HG03439 (cell line): Measurements from ENCODE around the gene GPC3.
"Not testable (repeated sequence)": the region's sequence is repeated elsewhere in the genome, so short reads cannot be mapped to it uniquely, and the experiment has no call there.

Experiments
- ATAC-seq: cut with Tn5 transposase; IDR thresholded peaks from one replicate; pipeline ENCODE4 v1.9.1; 2021; ENCODE audit warnings: mild to moderate bottlenecking, moderate library complexity; ENCODE audit not compliant: unreplicated experiment

GPC3 gene

GRCh38 chrX:133633162-133633561 lies 352.2 kb downstream of the GPC3 start:
- no peak for ATAC-seq

- no peak for ATAC-seq
Observed at GRCh38 chrX:133630362-133630761, 355.0 kb downstream of the GPC3 start.

- no peak for ATAC-seq
Observed at GRCh38 chrX:133627673-133628072, 357.7 kb downstream of the GPC3 start.

- ATAC-seq, result not testable (repeated sequence)
Observed at GRCh38 chrX:133621384-133621783, 364.0 kb downstream of the GPC3 start.

- ATAC-seq, result no peak
Observed at GRCh38 chrX:133611676-133612075, 373.7 kb downstream of the GPC3 start.

GRCh38 chrX:133610056-133610455 lies 375.3 kb downstream of the GPC3 start:
- no peak for ATAC-seq

- ATAC-seq, result no peak
Observed at GRCh38 chrX:133609166-133609565, 376.2 kb downstream of the GPC3 start.

GRCh38 chrX:133608406-133608805 lies 377.0 kb downstream of the GPC3 start:
- ATAC-seq, result no peak

GRCh38 chrX:133607419-133608348 lies 377.7 kb downstream of the GPC3 start:
- no peak for ATAC-seq

GRCh38 chrX:133606990-133607389 lies 378.4 kb downstream of the GPC3 start:
- no peak for ATAC-seq

- ATAC-seq, result no peak
Observed at GRCh38 chrX:133604801-133605200, 380.6 kb downstream of the GPC3 start.

- no peak for ATAC-seq
Observed at GRCh38 chrX:133602881-133603280, 382.5 kb downstream of the GPC3 start.

GRCh38 chrX:133601116-133601515 lies 384.3 kb downstream of the GPC3 start:
- no peak for ATAC-seq

GRCh38 chrX:133600536-133600935 lies 384.9 kb downstream of the GPC3 start:
- no peak for ATAC-seq

- no peak for ATAC-seq
Observed at GRCh38 chrX:133598601-133599335, 386.6 kb downstream of the GPC3 start.

- no peak for ATAC-seq
Observed at GRCh38 chrX:133594156-133594555, 391.2 kb downstream of the GPC3 start.

GRCh38 chrX:133593531-133593930 lies 391.9 kb downstream of the GPC3 start:
- no peak for ATAC-seq

- no peak for ATAC-seq
Observed at GRCh38 chrX:133590703-133591505, 394.5 kb downstream of the GPC3 start.

- ATAC-seq, result no peak
Observed at GRCh38 chrX:133588827-133589226, 396.6 kb downstream of the GPC3 start.

- no peak for ATAC-seq
Observed at GRCh38 chrX:133587818-133588217, 397.6 kb downstream of the GPC3 start.

- no peak for ATAC-seq
Observed at GRCh38 chrX:133587071-133587470, 398.3 kb downstream of the GPC3 start.
